IgD-negative memory B cell (primary cell): ENCODE measurements around the gene NPAS3. TPM values are rescaled to one million over a fixed set of nuclear protein-coding genes. Genes with fewer than 3 reads are reported as not detected.
A peak's percentile ranks its signal among the peaks of the same experiment; 100 is the strongest.

Source experiments
- H3K27ac Mint-ChIP-seq, 3 donors: one replicate each; pipeline ENCODE4 v1.8.0; 2020 to 2022; ENCODE audit warnings: mild to moderate bottlenecking in 3 of 3, mixed read lengths in 3 of 3, moderate library complexity in 1 of 3
- H3K27me3 Mint-ChIP-seq: one replicate; pipeline ENCODE4 v1.8.0; 2021; ENCODE audit warnings: mixed read lengths
- H3K36me3 Mint-ChIP-seq: one replicate; pipeline ENCODE4 v1.8.0; 2020; ENCODE audit warnings: mild to moderate bottlenecking, mixed read lengths
- H3K4me1 Mint-ChIP-seq, 3 donors: one replicate each; pipeline ENCODE4 v1.8.0; 2020 to 2022; ENCODE audit warnings: mixed read lengths in 3 of 3, mild to moderate bottlenecking in 1 of 3
- H3K4me3 Mint-ChIP-seq, 4 donors: one replicate each; pipeline ENCODE4 v1.8.0; 2020 to 2022; ENCODE audit warnings: mild to moderate bottlenecking in 4 of 4, mixed read lengths in 4 of 4, moderate library complexity in 3 of 4
- H3K9me3 Mint-ChIP-seq, 3 donors: one replicate each; pipeline ENCODE4 v1.8.0; 2020 to 2021; ENCODE audit warnings: mixed read lengths in 3 of 3, mild to moderate bottlenecking in 1 of 3
- polyA plus RNA-seq: library from polyadenylated mRNA; unstranded; fragments of 300-500 nt; fragmentation: Illumina TruSeq; gene quantifications from one replicate; pipeline ENCODE4 v1.2.3, GENCODE V29; 2021

Gene NPAS3
- polyA plus RNA-seq, 1 donor from 2014 or later: not detected

GRCh38 chr14:33019346-33019745 lies 80.7 kb downstream of the NPAS3 start:
- Mint-ChIP-seq H3K27ac (no peak overlapping the region), H3K4me3 (no peak overlapping the region), H3K27me3 (no peaks in the 10 kb centered on the region), H3K36me3 (no peaks in the 10 kb centered on the region), H3K4me1 (no peaks in the 10 kb centered on the region), H3K9me3 (no peaks in the 10 kb centered on the region)

GRCh38 chr14:33026850-33027430 lies 88.3 kb downstream of the NPAS3 start:
- peaks cover 1% of the 10 kb centered on the region for H3K36me3 Mint-ChIP-seq
- peaks cover 0 to 15% (median 2%) of the 10 kb centered on the region in 3 donors for H3K9me3 Mint-ChIP-seq
- H3K27ac Mint-ChIP-seq: no peak overlapping the region
- no peaks in the 10 kb centered on the region for H3K27me3 Mint-ChIP-seq
- no peaks in the 10 kb centered on the region for H3K4me1 Mint-ChIP-seq
- no peak overlapping the region for H3K4me3 Mint-ChIP-seq

- H3K27me3 Mint-ChIP-seq: no peaks in the 10 kb centered on the region
These were observed 90.8 kb downstream of the NPAS3 start for GRCh38 chr14:33029511-33029910.

GRCh38 chr14:33030386-33030785 lies 91.7 kb downstream of the NPAS3 start:
- peaks cover 0 to 12% (median 2%) of the 10 kb centered on the region in 3 donors for H3K9me3 Mint-ChIP-seq
- no peak overlapping the region for H3K4me3 Mint-ChIP-seq
- no peak overlapping the region for H3K27ac Mint-ChIP-seq
- no peaks in the 10 kb centered on the region for H3K4me1 Mint-ChIP-seq
- H3K36me3 Mint-ChIP-seq: peaks cover 1% of the 10 kb centered on the region
- H3K27me3 Mint-ChIP-seq: no peaks in the 10 kb centered on the region

More at GRCh38 chr14:33029511-33029910, 90.8 kb downstream of the NPAS3 start:
- peaks cover 0 to 15% (median 2%) of the 10 kb centered on the region in 3 donors for H3K9me3 Mint-ChIP-seq
- H3K36me3 Mint-ChIP-seq: peaks cover 1% of the 10 kb centered on the region
- H3K4me1 Mint-ChIP-seq: no peaks in the 10 kb centered on the region
- no peak overlapping the region for H3K27ac Mint-ChIP-seq
- H3K4me3 Mint-ChIP-seq: no peak overlapping the region

- Mint-ChIP-seq H3K4me3 (no peak overlapping the region), H3K36me3 (no peaks in the 10 kb centered on the region), H3K27me3 (no peaks in the 10 kb centered on the region), H3K9me3 (peaks cover 0 to 4% (median 0%) of the 10 kb centered on the region in 3 donors), H3K4me1 (no peaks in the 10 kb centered on the region), H3K27ac (no peak overlapping the region)
These were observed 96.9 kb downstream of the NPAS3 start for GRCh38 chr14:33035416-33036194.

- Mint-ChIP-seq H3K9me3 (peaks cover 0 to 9% (median 5%) of the 10 kb centered on the region in 3 donors), H3K27me3 (no peaks in the 10 kb centered on the region), H3K36me3 (no peaks in the 10 kb centered on the region), H3K4me1 (no peaks in the 10 kb centered on the region), H3K27ac (no peak overlapping the region), H3K4me3 (peak overlapping the region in 1 of 4 donors; percentile 15)
These were observed 100.6 kb downstream of the NPAS3 start for GRCh38 chr14:33039311-33039710.

- H3K27me3 Mint-ChIP-seq: no peaks in the 10 kb centered on the region
- peaks cover 0 to 19% (median 8%) of the 10 kb centered on the region in 3 donors for H3K9me3 Mint-ChIP-seq
- H3K27ac Mint-ChIP-seq: no peak overlapping the region
- no peak overlapping the region for H3K4me3 Mint-ChIP-seq
- no peaks in the 10 kb centered on the region for H3K4me1 Mint-ChIP-seq
- no peaks in the 10 kb centered on the region for H3K36me3 Mint-ChIP-seq
These were observed 101.9 kb downstream of the NPAS3 start for GRCh38 chr14:33040372-33041140.

GRCh38 chr14:33042591-33042990 lies 103.9 kb downstream of the NPAS3 start:
- H3K27ac Mint-ChIP-seq: no peak overlapping the region
- H3K36me3 Mint-ChIP-seq: no peaks in the 10 kb centered on the region
- H3K9me3 Mint-ChIP-seq: peaks cover 2 to 19% (median 8%) of the 10 kb centered on the region in 3 donors
- H3K4me1 Mint-ChIP-seq: no peaks in the 10 kb centered on the region
- no peak overlapping the region for H3K4me3 Mint-ChIP-seq
- peaks cover 1% of the 10 kb centered on the region for H3K27me3 Mint-ChIP-seq

- no peaks in the 10 kb centered on the region for H3K36me3 Mint-ChIP-seq
- H3K4me1 Mint-ChIP-seq: no peaks in the 10 kb centered on the region
- peaks cover 1% of the 10 kb centered on the region for H3K27me3 Mint-ChIP-seq
- H3K4me3 Mint-ChIP-seq: no peak overlapping the region
- peaks cover 2 to 19% (median 4%) of the 10 kb centered on the region in 3 donors for H3K9me3 Mint-ChIP-seq
- no peak overlapping the region for H3K27ac Mint-ChIP-seq
These were observed 107.1 kb downstream of the NPAS3 start for GRCh38 chr14:33045760-33046159.

GRCh38 chr14:33052943-33053342 lies 114.3 kb downstream of the NPAS3 start:
- Mint-ChIP-seq H3K27ac (no peak overlapping the region), H3K9me3 (peaks cover 0 to 6% (median 0%) of the 10 kb centered on the region in 3 donors), H3K4me1 (no peaks in the 10 kb centered on the region), H3K36me3 (no peaks in the 10 kb centered on the region), H3K27me3 (no peaks in the 10 kb centered on the region), H3K4me3 (no peak overlapping the region)

GRCh38 chr14:33056213-33056612 lies 117.5 kb downstream of the NPAS3 start:
- Mint-ChIP-seq H3K4me1 (peaks cover 0 to 3% (median 0%) of the 10 kb centered on the region in 3 donors), H3K27ac (no peak overlapping the region), H3K27me3 (peaks cover 3% of the 10 kb centered on the region), H3K36me3 (no peaks in the 10 kb centered on the region), H3K9me3 (peaks cover 0 to 6% (median 0%) of the 10 kb centered on the region in 3 donors), H3K4me3 (no peak overlapping the region)

- Mint-ChIP-seq H3K27me3 (peaks cover 3% of the 10 kb centered on the region), H3K9me3 (peaks cover 0 to 6% (median 0%) of the 10 kb centered on the region in 3 donors), H3K4me3 (no peak overlapping the region), H3K27ac (no peak overlapping the region), H3K36me3 (no peaks in the 10 kb centered on the region), H3K4me1 (peaks cover 0 to 3% (median 0%) of the 10 kb centered on the region in 3 donors)
These were observed 118.9 kb downstream of the NPAS3 start for GRCh38 chr14:33057585-33057984.

GRCh38 chr14:33061667-33062325 lies 123.1 kb downstream of the NPAS3 start:
- H3K4me3 Mint-ChIP-seq: no peak overlapping the region
- H3K9me3 Mint-ChIP-seq: no peaks in the 10 kb centered on the region
- no peak overlapping the region for H3K27ac Mint-ChIP-seq
- H3K36me3 Mint-ChIP-seq: no peaks in the 10 kb centered on the region
- H3K27me3 Mint-ChIP-seq: peaks cover 3% of the 10 kb centered on the region
- H3K4me1 Mint-ChIP-seq: peaks cover 0 to 3% (median 0%) of the 10 kb centered on the region in 3 donors

- H3K4me3 Mint-ChIP-seq: no peak overlapping the region
- no peaks in the 10 kb centered on the region for H3K9me3 Mint-ChIP-seq
- H3K27me3 Mint-ChIP-seq: peaks cover 3% of the 10 kb centered on the region
- peaks cover 0 to 3% (median 0%) of the 10 kb centered on the region in 3 donors for H3K4me1 Mint-ChIP-seq
- H3K27ac Mint-ChIP-seq: no peak overlapping the region
- H3K36me3 Mint-ChIP-seq: no peaks in the 10 kb centered on the region
These were observed 123.8 kb downstream of the NPAS3 start for GRCh38 chr14:33062476-33062875.

- H3K4me1 Mint-ChIP-seq: peaks cover 0 to 3% (median 0%) of the 10 kb centered on the region in 3 donors
- no peaks in the 10 kb centered on the region for H3K9me3 Mint-ChIP-seq
- H3K36me3 Mint-ChIP-seq: no peaks in the 10 kb centered on the region
- H3K4me3 Mint-ChIP-seq: no peak overlapping the region
- no peak overlapping the region for H3K27ac Mint-ChIP-seq
- peaks cover 3% of the 10 kb centered on the region for H3K27me3 Mint-ChIP-seq
These were observed 124.2 kb downstream of the NPAS3 start for GRCh38 chr14:33062881-33063280.
